Trophoblast cell (in vitro differentiated cells and primary cell): ENCODE results near the gene LDAH.

Experiments used
- DNase-seq, 2 donors: peaks; one replicate each; pipeline ENCODE4 v3.0.0-alpha.2; 2016
- H2AFZ ChIP-seq: 2 replicates; pipeline ENCODE4 v1.6.1; 2013; ENCODE audit warnings: low read length, moderate library complexity, mild to moderate bottlenecking; ENCODE audit not compliant: insufficient read depth, poor library complexity
- H2AK5ac ChIP-seq: 2 replicates; pipeline ENCODE4 v1.6.1; 2013; ENCODE audit warnings: mild to moderate bottlenecking, low read length
- H2BK120ac ChIP-seq: 2 replicates; pipeline ENCODE4 v1.6.1; 2013; ENCODE audit warnings: low read length, mild to moderate bottlenecking, moderate library complexity; ENCODE audit not compliant: insufficient read depth, poor library complexity
- H2BK12ac ChIP-seq: 2 replicates; pipeline ENCODE4 v1.6.1; 2013; ENCODE audit warnings: mild to moderate bottlenecking, low read length, moderate library complexity
- H2BK5ac ChIP-seq: 2 replicates; pipeline ENCODE4 v1.6.1; 2013; ENCODE audit warnings: low read length, low read depth, moderate library complexity, mild to moderate bottlenecking; ENCODE audit not compliant: poor library complexity
- H3K14ac ChIP-seq: 2 replicates; pipeline ENCODE4 v1.6.1; 2013; ENCODE audit warnings: mild to moderate bottlenecking, low read length
- H3K18ac ChIP-seq: 2 replicates; pipeline ENCODE4 v1.6.1; 2013; ENCODE audit warnings: mild to moderate bottlenecking, low read length
- H3K23ac ChIP-seq: 2 replicates; pipeline ENCODE4 v1.6.1; 2013; ENCODE audit warnings: low read length
- H3K27ac ChIP-seq: 2 replicates; pipeline ENCODE4 v1.5.1; 2013; ENCODE audit warnings: low read depth, mild to moderate bottlenecking, inconsistent platforms, low read length, moderate library complexity
- H3K27me3 ChIP-seq: 2 replicates; pipeline ENCODE4 v1.6.1; 2013; ENCODE audit warnings: inconsistent platforms, mild to moderate bottlenecking, low read length, moderate library complexity; ENCODE audit not compliant: insufficient read depth
- H3K36me3 ChIP-seq, 2 experiments: 1 replicate in 1 of 2; 2 replicates in 1 of 2; pipeline ENCODE4 v1.6.1; 2013; ENCODE audit warnings: low read length in 2 of 2, mild to moderate bottlenecking in 2 of 2, moderate library complexity in 1 of 2; ENCODE audit not compliant: insufficient read depth in 2 of 2, control insufficient read depth in 1 of 2
- H3K4ac ChIP-seq: 2 replicates; pipeline ENCODE4 v1.6.1; 2013; ENCODE audit warnings: low read depth, mild to moderate bottlenecking, low read length, moderate library complexity
- H3K4me1 ChIP-seq, 2 experiments: 1 replicate in 1 of 2; 2 replicates in 1 of 2; pipeline ENCODE4 v1.6.1; 2013; ENCODE audit warnings: low read length in 2 of 2, mild to moderate bottlenecking in 2 of 2, moderate library complexity in 1 of 2; ENCODE audit not compliant: insufficient read depth in 2 of 2, control insufficient read depth in 1 of 2
- H3K4me2 ChIP-seq: 2 replicates; pipeline ENCODE4 v1.6.1; 2013; ENCODE audit warnings: inconsistent platforms, mild to moderate bottlenecking, low read length, moderate library complexity
- H3K4me3 ChIP-seq: 2 replicates; pipeline ENCODE4 v1.5.1; 2013; ENCODE audit warnings: mild to moderate bottlenecking, low read depth, low read length, inconsistent platforms
- H3K79me1 ChIP-seq: one replicate; pipeline ENCODE4 v1.6.1; 2013; ENCODE audit warnings: low read length
- H3K79me2 ChIP-seq: 2 replicates; pipeline ENCODE4 v1.6.1; 2013; ENCODE audit warnings: low read length, mild to moderate bottlenecking; ENCODE audit not compliant: control insufficient read depth, insufficient read depth, poor library complexity
- H3K9ac ChIP-seq: 2 replicates; pipeline ENCODE4 v1.6.1; 2013; ENCODE audit warnings: mild to moderate bottlenecking, low read length
- H3K9me3 ChIP-seq: 2 replicates; pipeline ENCODE4 v1.6.1; 2013; ENCODE audit warnings: low read depth, mild to moderate bottlenecking, control low read depth, inconsistent platforms, low read length; ENCODE audit not compliant: insufficient read depth
- H4K12ac ChIP-seq: 2 replicates; pipeline ENCODE4 v1.6.1; 2013; ENCODE audit warnings: low read depth, mild to moderate bottlenecking, low read length, moderate library complexity
- H4K8ac ChIP-seq: 2 replicates; pipeline ENCODE4 v1.6.1; 2013; ENCODE audit warnings: low read depth, mild to moderate bottlenecking, low read length, moderate library complexity
- H4K91ac ChIP-seq: one replicate; pipeline ENCODE4 v1.6.1; 2013; ENCODE audit warnings: low read depth, mild to moderate bottlenecking, low read length, moderate library complexity
- WGBS: extraction: QIAGEN DNeasy Blood & Tissue Kit; methylation state at CpG from one replicate; pipeline ENCODE4 v1.1.7; 2013; ENCODE audit warnings: missing lambda C conversion rate; ENCODE audit not compliant: insufficient read length, insufficient coverage; ENCODE audit errors: extremely low coverage; 5-methylcytosine and 5-hydroxymethylcytosine counted together

LDAH gene

DNA sequence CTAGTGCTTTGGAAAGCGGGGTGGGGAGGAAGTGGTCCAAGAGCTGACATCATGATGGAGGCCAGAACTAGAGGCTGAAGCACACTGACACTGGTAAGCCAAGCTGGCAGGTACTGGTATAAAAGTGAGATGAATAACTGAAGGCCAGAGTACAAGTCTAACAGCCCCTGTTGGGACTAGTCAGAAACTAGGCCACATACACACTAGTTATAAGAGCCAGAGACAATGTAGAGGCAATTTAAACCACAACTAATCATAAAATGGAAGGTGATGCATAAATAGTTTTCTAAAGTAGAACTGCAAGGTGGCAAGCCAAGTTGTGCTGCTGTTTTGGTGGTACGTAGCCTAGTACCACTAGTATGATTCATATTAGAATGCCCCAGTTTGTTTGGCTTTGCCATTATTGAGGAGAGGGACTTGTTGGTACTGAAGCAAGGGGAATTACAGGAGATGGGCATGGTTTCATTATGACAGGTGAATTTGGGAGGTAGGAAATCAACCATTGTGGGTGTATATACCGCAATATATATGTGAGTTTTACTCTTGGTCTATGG, 98.3 kb downstream of the LDAH start:
- Histone ChIP-seq H3K9ac (no peak overlapping the region), H3K27me3 (no peaks in the 10 kb centered on the region), H3K79me2 (peaks cover 3% of the 10 kb centered on the region), H2AK5ac (peak overlapping the region; percentile 76), H4K12ac (no peak overlapping the region), H2BK12ac (peak overlapping the region; percentile 72), H3K4me2 (no peak overlapping the region), H3K14ac (peak overlapping the region; percentile 20), H3K4ac (no peak overlapping the region), H4K8ac (peak overlapping the region; percentile 58), H3K9me3 (no peaks in the 10 kb centered on the region), H3K36me3 (no peaks in the 10 kb centered on the region), H3K18ac (no peak overlapping the region), H2BK5ac (peak overlapping the region; percentile 45), H3K79me1 (peaks cover 18% of the 10 kb centered on the region), H3K4me3 (no peak overlapping the region), H3K23ac (no peak overlapping the region), H4K91ac (no peak overlapping the region), H2AFZ (no peak overlapping the region), H2BK120ac (peak overlapping the region; percentile 68), H3K27ac (no peak overlapping the region), H3K4me1 (peaks cover 8 to 14% of the 10 kb centered on the region in 2 experiments)
- DNase-seq, result no peak
- WGBS, result no CpG with 5 or more reads among the region's 3 CpGs

DNA sequence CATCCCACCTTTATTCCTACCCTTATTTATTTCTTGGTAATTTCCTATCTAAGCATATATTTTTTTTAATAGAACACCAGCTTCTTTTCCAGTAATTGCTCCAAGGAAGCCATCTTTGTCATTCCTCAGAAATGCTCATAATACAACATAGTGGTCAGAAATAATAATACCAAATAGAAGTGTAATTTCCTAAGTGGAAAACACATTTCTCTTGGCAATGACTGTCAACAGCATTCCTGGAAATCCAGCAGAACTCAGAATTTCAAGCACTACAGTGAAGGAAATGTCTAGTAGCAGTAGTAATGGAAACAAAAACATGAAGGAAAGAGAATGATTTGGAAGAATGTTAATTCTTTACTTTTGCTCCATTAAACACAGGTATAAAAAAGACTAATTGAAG, 99.4 kb downstream of the LDAH start:
- Histone ChIP-seq H3K27me3 (no peaks in the 10 kb centered on the region), H3K4me2 (no peak overlapping the region), H3K23ac (no peak overlapping the region), H2BK5ac (no peak overlapping the region), H3K79me1 (peaks cover 14% of the 10 kb centered on the region), H3K79me2 (peaks cover 3% of the 10 kb centered on the region), H3K4me1 (peaks cover 6 to 11% of the 10 kb centered on the region in 2 experiments), H3K4me3 (no peak overlapping the region), H2AFZ (no peak overlapping the region), H3K9me3 (no peaks in the 10 kb centered on the region), H4K91ac (no peak overlapping the region), H3K9ac (no peak overlapping the region), H2AK5ac (no peak overlapping the region), H3K27ac (no peak overlapping the region), H3K14ac (no peak overlapping the region), H2BK120ac (no peak overlapping the region), H4K8ac (no peak overlapping the region), H3K4ac (no peak overlapping the region), H3K18ac (no peak overlapping the region), H2BK12ac (no peak overlapping the region), H4K12ac (no peak overlapping the region), H3K36me3 (no peaks in the 10 kb centered on the region)
- peak; percentile 15 to 71 for DNase-seq

DNA sequence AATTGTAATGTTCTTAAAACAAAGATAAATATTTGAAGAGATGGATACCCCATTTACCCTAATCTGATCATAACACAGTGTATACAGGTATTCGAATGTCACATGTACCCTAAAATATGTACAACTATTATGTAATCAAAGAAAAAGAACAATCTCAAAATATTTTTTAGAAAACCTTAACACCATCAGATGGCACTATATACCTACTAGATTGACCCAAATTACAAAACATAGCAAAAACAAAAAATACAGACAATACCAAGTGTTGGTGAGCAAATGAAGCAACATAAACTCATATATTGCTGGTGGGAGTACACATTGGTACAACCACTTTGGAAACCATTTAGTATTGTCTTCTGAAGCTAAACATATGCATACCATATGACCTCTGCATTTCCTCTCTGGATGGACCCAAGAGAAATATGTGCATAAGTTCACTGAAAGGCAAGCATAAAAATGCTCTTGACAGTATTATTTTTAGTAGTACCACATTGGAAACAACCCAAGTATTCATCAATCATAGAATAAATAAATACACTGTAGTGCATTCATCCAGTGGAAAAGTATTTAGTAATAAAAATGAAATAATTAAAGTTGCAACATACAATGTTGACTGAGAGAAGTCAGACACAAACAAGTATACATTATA, 100.2 kb downstream of the LDAH start:
- Histone ChIP-seq H3K14ac (no peak overlapping the region), H2BK120ac (no peak overlapping the region), H3K4me3 (no peak overlapping the region), H3K4me1 (peaks cover 4 to 8% of the 10 kb centered on the region in 2 experiments), H2BK12ac (no peak overlapping the region), H3K23ac (no peak overlapping the region), H3K27me3 (no peaks in the 10 kb centered on the region), H3K4ac (no peak overlapping the region), H3K79me2 (peaks cover 3% of the 10 kb centered on the region), H2AK5ac (no peak overlapping the region), H3K79me1 (peaks cover 10% of the 10 kb centered on the region), H3K27ac (no peak overlapping the region), H3K18ac (no peak overlapping the region), H2AFZ (no peak overlapping the region), H3K36me3 (no peaks in the 10 kb centered on the region), H3K9ac (no peak overlapping the region), H2BK5ac (no peak overlapping the region), H3K4me2 (no peak overlapping the region), H4K8ac (no peak overlapping the region), H4K12ac (no peak overlapping the region), H3K9me3 (no peaks in the 10 kb centered on the region), H4K91ac (no peak overlapping the region)
- WGBS, result no CpG with 5 or more reads among the region's 1 CpG
- no peak for DNase-seq

DNA sequence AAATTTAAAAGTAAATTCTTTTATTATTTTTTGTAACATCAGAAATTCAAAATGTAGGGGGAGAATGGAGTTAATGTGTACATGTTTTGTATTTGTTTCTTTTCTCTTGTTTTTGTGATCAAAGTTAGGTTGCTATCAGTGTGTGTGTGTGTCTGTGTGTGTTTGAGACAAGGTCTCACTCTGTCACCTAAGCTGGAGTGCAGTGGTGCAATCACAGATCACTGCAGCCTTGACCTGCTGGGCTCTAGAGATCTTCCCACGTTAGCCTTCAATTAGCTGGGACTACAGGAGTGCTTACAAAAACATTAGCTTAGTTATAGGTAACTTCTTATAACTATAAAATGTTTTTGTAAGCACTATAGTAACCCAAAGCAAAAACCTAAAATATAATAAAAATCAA, 105.3 kb downstream of the LDAH start:
- no CpG with 5 or more reads among the region's 1 CpG for WGBS
- Histone ChIP-seq H4K12ac (no peak overlapping the region), H3K14ac (no peak overlapping the region), H2AK5ac (no peak overlapping the region), H2AFZ (no peak overlapping the region), H2BK5ac (no peak overlapping the region), H3K4me1 (no peaks in the 10 kb centered on the region), H3K9me3 (no peaks in the 10 kb centered on the region), H2BK120ac (no peak overlapping the region), H2BK12ac (no peak overlapping the region), H4K91ac (no peak overlapping the region), H3K79me2 (no peaks in the 10 kb centered on the region), H3K27me3 (no peaks in the 10 kb centered on the region), H3K23ac (no peak overlapping the region), H3K9ac (no peak overlapping the region), H3K4me3 (no peak overlapping the region), H3K79me1 (no peaks in the 10 kb centered on the region), H3K27ac (no peak overlapping the region), H4K8ac (no peak overlapping the region), H3K18ac (no peak overlapping the region), H3K4me2 (no peak overlapping the region), H3K4ac (no peak overlapping the region), H3K36me3 (no peaks in the 10 kb centered on the region)
- DNase-seq, result no peak
